GM18867 (cell line): ENCODE data around the gene CTSE.

Source experiments
- ATAC-seq: cut with Tn5 transposase; IDR thresholded peaks from one replicate; pipeline ENCODE4 v1.9.1; 2021; ENCODE audit warnings: mild to moderate bottlenecking, moderate library complexity; ENCODE audit not compliant: unreplicated experiment

CTSE gene

DNA sequence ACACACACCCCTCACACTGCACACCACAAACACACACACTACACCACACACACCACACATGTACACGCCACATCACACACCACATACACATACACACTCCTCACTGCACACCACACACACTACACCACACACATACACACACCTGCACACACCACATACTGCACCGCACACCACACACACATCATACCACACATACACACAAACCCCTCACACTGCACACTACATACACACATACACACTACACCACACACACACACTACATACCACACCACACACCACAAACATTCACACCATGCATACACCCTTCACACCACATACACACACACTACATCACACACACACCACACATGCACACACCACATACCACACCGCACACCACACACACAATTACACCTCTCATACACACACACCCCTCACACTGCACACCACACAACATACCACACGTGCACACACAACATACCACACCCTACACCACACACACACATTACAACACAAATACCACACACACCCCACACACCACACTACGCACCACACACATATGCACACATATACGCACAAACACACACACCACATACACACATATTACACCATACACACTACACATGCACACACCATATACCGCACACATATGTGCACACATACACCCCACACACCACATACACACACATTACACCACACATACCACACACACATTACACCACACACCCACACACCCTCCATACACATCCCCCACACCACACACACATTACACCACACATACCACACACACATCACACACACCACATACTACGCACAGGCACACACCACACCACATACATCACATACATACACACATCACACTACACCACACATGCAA is 50.1 kb downstream of the CTSE start:
- ATAC-seq, result no peak

DNA sequence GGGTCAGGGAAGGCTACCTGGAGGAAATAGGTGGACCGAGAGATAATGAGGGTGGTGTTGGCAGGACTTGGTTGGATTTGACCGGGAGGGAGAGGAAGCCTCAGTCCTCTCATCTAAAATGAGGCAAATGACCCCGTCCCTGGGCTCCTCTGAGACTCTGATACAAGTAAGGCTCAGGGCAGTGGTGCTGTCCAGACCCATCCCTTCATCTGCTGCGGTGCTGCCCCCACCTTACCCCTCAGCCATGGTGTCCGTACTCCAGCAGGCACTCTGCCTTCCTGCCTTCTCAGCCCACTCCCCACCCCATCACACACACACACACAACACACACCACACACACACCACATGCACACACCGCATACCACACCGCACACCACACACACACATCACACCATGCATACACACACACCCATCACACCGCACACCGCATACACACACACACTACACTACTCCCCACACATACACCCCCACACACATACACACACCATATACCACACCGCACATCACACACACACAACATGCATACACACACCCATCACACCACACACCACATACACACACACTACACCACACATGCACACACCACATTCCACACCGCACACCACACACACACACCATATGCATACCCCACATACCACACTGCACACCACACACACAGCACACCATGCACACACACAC is 51.1 kb downstream of the CTSE start:
- no peak for ATAC-seq

DNA sequence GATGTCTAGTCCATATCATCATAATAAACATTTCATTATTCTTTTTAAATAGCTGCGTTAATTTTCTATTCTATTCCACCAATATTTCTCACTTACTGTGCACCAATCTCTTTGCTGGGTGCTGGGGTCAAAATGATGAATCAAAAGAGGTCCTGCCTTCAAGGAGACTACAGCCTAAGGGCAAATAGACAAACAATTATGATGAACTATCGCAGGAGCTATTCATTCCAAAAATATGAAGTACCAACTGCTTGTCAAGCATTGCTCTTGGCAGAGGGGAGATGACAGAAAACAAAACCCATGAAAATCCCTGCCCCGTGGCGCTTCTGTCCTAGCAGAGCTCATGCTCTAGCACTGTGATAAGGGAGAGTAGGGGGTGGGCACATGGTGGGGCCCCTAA is 51.6 kb downstream of the CTSE start:
- no peak for ATAC-seq

DNA sequence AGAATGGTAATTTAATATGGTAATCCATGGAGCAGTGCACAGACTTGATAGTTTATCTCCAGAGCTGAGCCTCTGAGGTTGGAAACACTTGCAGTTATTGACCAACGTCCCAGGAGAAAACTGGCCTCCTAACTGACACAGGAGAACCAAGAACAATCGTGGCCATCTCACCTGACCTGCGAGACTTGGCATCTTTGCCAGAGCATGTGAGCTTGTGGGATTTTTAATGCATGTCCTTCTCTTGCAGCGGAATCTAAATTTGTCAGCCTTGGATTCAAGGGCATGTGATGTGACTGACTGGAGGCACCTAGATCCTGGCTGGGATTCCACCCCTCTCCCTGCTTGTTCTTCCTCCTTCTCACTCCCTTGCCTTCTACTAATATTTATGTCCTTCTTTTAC is 52.6 kb downstream of the CTSE start:
- no peak for ATAC-seq

DNA sequence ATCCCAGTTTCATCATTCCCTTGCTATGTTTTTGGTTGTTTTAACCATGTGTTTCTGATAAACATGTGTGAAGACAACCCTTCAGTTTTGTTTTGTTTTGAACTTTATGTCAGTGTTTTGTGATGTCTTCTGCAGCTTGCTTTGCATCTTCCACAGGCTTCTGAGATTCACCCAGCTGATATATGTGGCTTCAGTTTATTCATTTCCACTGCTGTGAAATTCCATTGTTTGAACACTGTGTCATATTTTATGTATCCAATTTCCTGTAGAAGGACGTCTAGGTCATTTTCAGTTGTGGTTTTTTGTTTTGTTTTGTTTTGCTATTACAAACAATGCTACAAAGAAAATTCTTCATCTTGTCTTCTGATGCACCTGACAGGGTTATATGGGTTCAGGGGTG is 53.2 kb downstream of the CTSE start:
- no peak for ATAC-seq

DNA sequence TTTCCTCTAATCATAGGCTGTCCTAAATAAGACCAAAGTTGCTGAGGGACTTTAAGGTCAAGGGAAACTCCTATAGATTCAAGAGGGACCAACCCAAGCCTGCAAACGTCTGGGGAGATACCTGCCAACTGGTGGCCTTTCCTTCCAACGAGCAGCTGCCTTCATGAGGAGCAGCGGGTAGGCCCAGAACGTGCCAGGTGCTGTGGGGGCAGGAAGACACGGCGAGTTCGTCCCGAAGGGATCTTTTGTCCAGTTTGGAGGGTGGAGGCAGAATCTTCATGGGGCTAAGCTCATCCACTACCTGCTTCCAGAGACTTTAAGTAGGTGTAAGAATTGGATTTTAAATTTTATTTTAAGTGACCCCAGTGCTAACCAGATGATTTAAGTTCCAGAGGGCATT is 54.5 kb downstream of the CTSE start:
- no peak for ATAC-seq

DNA sequence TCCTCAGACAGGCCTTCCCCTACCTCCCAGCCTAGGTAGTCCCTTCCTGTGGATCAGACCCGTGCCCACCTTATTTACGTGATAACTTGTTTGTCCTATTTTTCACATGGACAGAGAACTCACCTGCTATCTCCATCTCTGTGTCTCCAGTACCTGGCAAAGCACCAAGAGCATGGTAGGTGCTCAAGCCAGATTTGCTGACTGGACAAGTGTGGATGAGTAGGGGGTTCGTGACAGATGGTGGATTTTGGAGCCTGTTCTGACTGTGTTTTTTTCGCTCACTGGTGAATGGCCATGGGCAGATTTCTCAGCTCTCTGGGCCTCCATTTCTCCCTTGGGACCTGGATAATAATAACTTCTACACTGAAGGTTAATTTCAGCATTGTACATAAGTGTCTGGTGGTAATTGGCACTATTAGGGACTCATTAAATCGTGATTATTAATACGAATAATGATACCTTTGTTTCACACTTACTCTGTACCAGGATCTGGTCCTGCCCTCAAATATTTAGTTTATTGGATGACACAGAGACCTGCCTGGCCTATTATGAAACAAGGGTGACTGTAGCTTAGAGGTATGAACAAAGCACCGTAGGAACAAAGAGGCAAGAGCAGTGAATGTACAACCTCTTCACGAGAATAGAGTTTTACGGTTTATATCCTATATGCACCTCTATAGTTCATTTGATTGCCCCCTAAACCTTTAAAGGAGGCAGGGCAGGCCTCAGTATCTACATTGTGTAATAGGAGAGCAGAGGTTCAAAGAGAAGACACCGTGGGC is 56.0 kb downstream of the CTSE start:
- no peak for ATAC-seq

DNA sequence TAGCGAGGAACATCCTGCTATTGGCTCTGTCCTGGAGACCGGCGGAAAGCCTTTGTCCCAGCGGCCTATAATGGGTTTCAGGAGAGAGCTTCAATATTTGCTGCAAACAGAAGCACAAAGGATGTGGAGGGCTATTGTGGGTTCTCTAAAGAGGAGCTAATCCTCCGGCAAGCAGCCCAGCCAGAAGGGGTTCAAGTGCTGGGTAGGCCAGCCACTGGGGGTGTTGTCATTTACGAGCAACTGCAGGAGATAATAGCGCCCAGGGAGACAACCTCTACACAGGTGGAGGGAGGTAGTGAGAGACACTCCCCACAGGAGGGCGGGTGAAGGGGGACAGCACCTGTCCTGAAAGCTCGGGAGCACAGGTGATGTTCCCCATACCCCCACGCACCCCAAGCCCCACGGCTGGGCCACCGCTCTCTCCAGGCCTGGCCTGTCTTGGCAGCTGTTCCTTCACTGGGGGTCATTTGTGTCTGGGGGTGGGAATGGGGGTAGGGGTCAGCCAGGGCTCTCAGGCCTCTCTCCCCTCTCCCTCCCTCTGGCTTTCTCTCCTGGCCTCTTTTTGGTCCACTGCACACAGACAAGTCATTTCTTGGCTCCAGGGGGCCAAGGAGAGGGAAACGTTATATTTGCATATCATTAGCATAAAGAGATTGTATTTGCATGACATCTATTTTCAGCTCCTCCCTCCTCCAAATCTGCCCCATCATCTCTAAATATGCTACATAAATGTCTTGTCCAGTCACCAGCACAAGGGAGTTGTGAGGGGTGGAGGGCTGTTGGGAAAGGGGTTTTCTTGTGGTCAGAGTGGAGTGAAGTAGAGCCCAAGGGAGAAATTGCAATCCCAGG is 58.4 kb downstream of the CTSE start:
- ATAC-seq, result no peak

DNA sequence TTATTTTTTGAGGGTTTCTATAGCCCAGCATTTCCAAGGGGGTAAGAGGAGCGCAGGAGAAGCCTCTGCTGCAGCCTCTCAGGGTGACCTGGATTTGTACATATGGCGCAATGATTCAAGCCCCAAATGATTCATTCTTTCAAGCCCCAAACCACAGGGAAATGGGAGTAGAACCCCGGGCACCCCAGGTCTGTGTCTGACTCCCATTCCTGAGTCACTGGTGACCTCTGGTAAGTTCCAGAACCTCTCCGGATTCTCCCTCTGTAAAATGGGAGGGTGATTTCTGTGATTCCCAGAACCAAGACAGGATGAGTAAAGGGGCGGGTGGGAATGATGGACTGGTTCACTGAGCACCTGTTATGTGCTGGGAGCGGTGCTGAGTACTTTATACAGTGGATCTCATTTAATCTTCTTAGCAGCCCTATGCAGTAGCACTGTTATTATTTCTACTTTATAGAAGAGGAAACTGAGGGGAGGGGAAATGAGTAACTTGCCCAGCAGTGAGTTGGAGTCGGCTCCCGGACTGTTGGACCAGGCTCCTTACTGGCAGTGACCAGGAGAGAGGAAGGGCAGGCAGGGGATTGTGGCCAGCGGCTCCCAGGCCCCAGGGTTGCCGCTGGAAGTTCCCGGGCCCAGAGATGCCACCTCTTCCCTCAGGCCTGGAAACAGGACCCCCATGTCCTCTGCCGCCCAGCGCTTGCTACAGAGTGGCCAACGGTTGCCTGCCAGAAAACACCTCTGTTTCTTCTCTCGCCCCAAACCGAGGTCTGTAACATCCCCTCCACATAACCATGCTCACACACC is 60.1 kb downstream of the CTSE start:
- no peak for ATAC-seq

DNA sequence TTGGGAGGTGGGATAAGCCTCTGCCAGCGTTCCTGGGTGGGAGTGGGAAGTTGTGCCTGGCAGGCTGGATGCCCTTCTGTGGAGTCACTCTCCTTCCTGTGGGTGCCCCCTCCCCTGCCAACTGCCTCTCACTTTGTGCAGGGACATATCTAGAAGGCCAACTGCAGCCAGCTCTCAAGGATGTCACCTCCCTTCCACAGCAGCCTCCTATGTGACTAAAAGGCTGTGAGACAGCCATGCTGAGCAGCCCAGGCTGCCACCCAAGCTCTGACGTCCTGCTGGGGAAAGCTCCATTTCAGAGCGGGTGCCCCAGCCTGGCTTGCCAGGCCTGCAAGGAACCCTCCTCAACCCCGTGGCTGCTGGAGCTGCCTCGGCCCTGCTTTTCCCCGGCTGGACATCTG is 60.9 kb downstream of the CTSE start:
- no peak for ATAC-seq

DNA sequence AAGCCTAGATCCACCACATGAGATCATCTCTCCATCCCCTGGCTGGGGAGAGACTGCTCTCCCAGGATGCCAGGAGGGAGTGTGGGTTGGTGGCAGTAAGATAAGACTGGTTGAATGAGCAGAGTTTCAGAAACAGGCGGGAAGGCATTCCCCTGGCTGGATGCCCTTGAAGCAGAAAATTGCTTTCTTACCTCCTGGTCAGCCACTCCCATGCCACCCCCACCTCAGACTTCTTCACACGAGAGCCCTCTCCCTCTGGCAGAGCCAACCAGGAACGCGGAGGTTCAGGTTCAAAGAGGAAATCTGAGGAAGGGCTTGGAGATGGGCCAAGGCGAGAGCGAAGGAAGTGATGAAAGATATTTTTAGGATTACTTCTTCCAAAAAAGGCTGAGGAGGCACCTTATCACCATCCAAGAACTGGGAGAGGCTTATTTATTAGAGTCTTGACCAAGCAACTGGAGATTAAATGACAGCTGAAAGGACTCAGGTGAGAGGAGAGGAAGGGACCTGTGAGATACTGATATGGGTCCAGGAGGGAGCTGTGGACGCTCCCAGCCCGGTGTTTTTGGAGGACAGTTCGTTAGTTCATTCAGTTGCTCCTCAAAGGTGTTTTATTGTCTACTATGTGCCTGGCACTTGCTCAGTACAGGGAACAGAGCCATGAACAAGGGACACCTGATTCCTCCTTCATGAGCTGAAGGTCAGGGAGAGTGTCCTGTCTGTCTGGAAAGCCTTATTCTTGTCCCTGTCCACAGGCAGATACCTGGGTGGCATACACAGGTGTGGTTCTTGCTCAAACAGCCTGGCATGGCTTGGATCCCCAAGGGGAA is 61.5 kb downstream of the CTSE start:
- no peak for ATAC-seq

DNA sequence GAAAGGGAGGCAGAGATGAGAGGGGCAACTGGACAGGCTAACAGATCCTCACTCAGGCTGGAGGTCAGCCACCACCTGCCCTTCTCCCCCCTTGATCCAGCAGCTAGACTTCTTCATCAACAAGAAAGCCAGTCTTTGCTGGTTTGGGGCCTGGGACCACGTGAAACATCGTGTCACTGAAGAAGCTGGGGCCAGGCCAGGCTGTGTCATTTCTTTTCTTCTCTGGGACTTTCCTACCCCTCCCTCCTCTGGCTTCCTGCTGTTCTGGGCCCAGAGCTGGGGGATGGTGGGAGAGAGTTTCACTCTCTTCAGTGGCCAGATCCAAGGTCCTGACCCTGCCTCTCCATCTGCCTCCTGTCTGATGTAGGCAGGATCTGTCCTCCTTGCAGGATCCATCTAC is 62.3 kb downstream of the CTSE start:
- ATAC-seq, result no peak

DNA sequence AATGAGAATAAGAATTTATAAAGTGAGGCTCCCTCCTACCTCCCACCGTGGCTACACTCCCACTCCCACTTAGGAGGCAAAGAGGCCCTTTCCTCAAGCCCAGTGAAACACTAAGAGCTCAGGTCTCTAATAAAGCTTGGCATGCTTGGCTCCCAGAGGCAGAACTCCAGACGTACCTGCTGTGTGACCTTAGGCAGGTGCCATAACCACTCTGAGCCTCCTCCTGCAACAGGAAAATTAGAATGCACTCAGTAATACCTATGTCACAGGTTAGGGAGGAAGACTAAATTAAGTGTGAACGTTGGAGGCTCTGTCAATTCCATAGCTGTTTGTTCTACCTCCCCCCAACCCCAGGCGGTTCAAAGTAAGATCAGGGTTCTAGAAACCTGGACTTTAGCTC is 63.9 kb downstream of the CTSE start:
- no peak for ATAC-seq
